Esophagus muscularis mucosa (tissue), 4 donors: ENCODE results near the gene SUMO3. TPM values are rescaled to one million over a fixed set of nuclear protein-coding genes. Genes with fewer than 3 reads are reported as not detected.
A peak's percentile ranks its signal among the peaks of the same experiment; 100 is the strongest.

Experiments
- DNase-seq: peaks from one replicate; pipeline ENCODE4 v3.0.0-alpha.2; 2017; ENCODE audit errors: extremely low spot score
- H3K27ac ChIP-seq, 4 donors: fragments of 200-600 bp; sonication (generic); replicated peaks in 1 of 4; 1 replicate in 3 of 4; 2 replicates in 1 of 4; pipeline ENCODE4 v1.5.1; 2016 to 2019; ENCODE audit warnings: mild to moderate bottlenecking in 1 of 4
- H3K27me3 ChIP-seq, 4 donors: fragments of 200-600 bp; sonication (generic); one replicate each; pipeline versions ENCODE4 v1.5.1 to v1.6.0; 2016 to 2019
- H3K36me3 ChIP-seq, 4 donors: fragments of 200-600 bp; sonication (generic); one replicate each; pipeline ENCODE4 v1.5.1; 2016 to 2019
- H3K4me1 ChIP-seq, 4 donors: fragments of 200-600 bp; sonication (generic); one replicate each; pipeline ENCODE4 v1.5.1; 2016 to 2019
- H3K4me3 ChIP-seq, 4 donors: fragments of 200-600 bp; sonication (generic); 1 replicate in 2 of 4; 2 replicates in 2 of 4; pipeline ENCODE4 v1.5.1; 2016 to 2019; ENCODE audit warnings: mild to moderate bottlenecking in 4 of 4, moderate library complexity in 1 of 4
- H3K9me3 ChIP-seq, 4 donors: fragments of 200-600 bp; sonication (generic); 1 replicate in 3 of 4; 2 replicates in 1 of 4; pipeline ENCODE4 v1.5.1; 2016 to 2019
- EP300 ChIP-seq: sonication (generic); formaldehyde crosslinking; IDR thresholded peaks from one replicate; pipeline ENCODE4 v1.6.1; 2017; ENCODE audit warnings: antibody characterized with exemption
- POLR2A ChIP-seq: fragments of 450-650 bp; IDR thresholded peaks from one replicate; pipeline ENCODE4 v1.6.1; 2017; ENCODE audit warnings: antibody characterized with exemption, moderate library complexity, mild to moderate bottlenecking, low read depth
- POLR2AphosphoS5 ChIP-seq, 2 donors: sonication (generic); formaldehyde crosslinking; IDR thresholded peaks; one replicate each; pipeline ENCODE4 v1.6.1; 2017; ENCODE audit warnings: antibody characterized with exemption in 2 of 2
- WGBS: methylation state at CpG from one replicate; pipeline ENCODE4 v1.1.5; 2018; 5-methylcytosine and 5-hydroxymethylcytosine counted together
- intact Hi-C: fragments of 100-400 bp; cut with DNase I; formaldehyde crosslinking; loops from one replicate; pipeline ENCODE4 v1.15.1; 2023
- total RNA-seq, 4 donors: library from RNA; depleted of rRNA; stranded (reverse); fragments of >200 nt; gene quantifications; one replicate each; pipeline versions ENCODE4 v1.1.0 to v1.2.1, GENCODE V29; 2016
- TF ChIP-seq, protein P1 (sequence below), 3 experiments: fragments of 200-600 bp in 2 of 3; fragments of 450-650 bp in 1 of 3; sonication (generic) in 2 of 3; IDR thresholded peaks; one replicate each; pipeline ENCODE4 v1.5.1; 2017 to 2019; ENCODE audit warnings: antibody characterized with exemption in 3 of 3, mild to moderate bottlenecking in 2 of 3, moderate library complexity in 1 of 3

The SUMO3 gene
- total RNA-seq, 4 donors from 2014 or later: 46.1 to 52.2 (median 48.6) TPM

DNA sequence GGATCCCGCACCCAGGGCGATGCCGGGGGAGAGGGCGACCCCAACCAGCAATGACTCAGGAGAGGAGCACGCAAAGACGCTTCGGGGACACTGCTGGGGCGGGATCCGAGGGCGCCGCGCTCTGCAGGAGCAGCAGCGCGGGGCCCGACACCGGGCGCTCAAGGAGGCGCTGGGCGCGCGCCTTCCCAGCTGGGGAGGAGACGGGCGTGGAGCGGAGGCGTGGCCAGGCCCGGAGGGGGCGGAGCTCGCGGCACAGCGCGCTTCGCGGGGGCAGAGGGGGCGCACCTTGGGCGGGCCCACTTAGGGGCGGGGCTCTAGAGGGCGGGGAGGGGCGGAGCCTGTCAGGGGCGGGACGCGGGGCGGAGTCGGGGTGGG lies 369 bp downstream of the SUMO3 start:
- Histone ChIP-seq H3K9me3 (peaks cover 0 to 38% (median 18%) of the 10 kb centered on the region in 4 donors), H3K27ac (peak overlapping the region; percentile 85 to 93 (median 90)), H3K27me3 (no peaks in the 10 kb centered on the region), H3K4me1 (peaks cover 24 to 46% (median 39%) of the 10 kb centered on the region in 4 donors), H3K36me3 (peaks cover 0 to 21% (median 14%) of the 10 kb centered on the region in 4 donors), H3K4me3 (peak overlapping the region; percentile 73 to 92 (median 85))
- peak; percentile 95 for DNase-seq
- no CpG with 5 or more reads among the region's 43 CpGs for WGBS
- intact Hi-C loops: loop anchor here (5.0 kb wide), 2 partner anchors 55 to 115 kb away; partner anchors contain the start of gene PTTG1IP
- TF ChIP-seq POLR2AphosphoS5 (IDR thresholded peaks at IDR 0.05): no peak
- no peak for TF ChIP-seq POLR2A
- TF ChIP-seq, protein P1, sequence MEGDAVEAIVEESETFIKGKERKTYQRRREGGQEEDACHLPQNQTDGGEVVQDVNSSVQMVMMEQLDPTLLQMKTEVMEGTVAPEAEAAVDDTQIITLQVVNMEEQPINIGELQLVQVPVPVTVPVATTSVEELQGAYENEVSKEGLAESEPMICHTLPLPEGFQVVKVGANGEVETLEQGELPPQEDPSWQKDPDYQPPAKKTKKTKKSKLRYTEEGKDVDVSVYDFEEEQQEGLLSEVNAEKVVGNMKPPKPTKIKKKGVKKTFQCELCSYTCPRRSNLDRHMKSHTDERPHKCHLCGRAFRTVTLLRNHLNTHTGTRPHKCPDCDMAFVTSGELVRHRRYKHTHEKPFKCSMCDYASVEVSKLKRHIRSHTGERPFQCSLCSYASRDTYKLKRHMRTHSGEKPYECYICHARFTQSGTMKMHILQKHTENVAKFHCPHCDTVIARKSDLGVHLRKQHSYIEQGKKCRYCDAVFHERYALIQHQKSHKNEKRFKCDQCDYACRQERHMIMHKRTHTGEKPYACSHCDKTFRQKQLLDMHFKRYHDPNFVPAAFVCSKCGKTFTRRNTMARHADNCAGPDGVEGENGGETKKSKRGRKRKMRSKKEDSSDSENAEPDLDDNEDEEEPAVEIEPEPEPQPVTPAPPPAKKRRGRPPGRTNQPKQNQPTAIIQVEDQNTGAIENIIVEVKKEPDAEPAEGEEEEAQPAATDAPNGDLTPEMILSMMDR (IDR thresholded peaks at IDR 0.05): no peak
- TF ChIP-seq EP300: no peak

DNA sequence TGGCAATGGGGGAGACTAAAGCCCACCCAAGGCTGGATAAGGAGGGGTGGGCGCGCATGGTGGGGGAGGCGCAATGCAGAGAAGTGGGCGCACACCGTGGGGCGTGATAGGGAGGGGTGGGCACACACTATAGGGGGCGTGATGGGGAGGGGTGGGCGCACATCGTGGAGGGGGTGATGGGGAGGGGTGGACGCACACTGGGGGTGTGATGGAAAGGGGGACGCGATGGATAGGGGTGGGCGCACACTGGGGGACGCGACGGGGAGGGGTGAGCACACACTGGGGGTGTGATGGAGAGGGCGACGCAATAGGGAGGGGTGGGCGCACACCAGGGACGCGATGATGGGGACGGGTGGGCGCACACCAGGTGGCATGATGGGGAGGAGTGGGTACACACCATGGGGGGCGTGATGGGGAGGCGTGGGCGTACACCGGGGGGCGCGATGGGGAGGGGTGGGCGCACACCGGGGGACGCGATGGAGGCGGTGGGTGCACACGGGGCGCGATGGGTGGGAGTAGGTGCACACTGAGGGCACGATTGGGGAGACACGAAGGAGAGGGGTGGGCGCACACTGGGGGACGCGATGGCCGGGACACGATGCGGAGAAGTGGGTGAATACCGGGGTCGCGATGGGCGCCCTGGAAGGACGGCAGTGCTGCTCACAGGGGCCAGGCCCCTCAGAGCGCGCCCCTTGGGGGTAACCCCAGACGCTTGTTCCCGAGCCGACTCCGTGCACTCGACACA lies 929 bp downstream of the SUMO3 start:
- Histone ChIP-seq H3K27me3 (no peaks in the 10 kb centered on the region), H3K4me3 (peak overlapping the region; percentile 73 to 92 (median 85)), H3K36me3 (peaks cover 0 to 25% (median 16%) of the 10 kb centered on the region in 4 donors), H3K27ac (peak overlapping the region; percentile 60 to 93 (median 90)), H3K9me3 (peaks cover 0 to 32% (median 14%) of the 10 kb centered on the region in 4 donors), H3K4me1 (peaks cover 24 to 51% (median 41%) of the 10 kb centered on the region in 4 donors)
- intact Hi-C loops: loop anchor here (5.0 kb wide), 2 partner anchors 55 to 115 kb away; partner anchors contain the start of gene PTTG1IP
- TF ChIP-seq POLR2A: no peak
- TF ChIP-seq EP300: no peak
- 63% methylated on average over 49 of the region's 57 CpGs for WGBS
- DNase-seq: no peak

DNA sequence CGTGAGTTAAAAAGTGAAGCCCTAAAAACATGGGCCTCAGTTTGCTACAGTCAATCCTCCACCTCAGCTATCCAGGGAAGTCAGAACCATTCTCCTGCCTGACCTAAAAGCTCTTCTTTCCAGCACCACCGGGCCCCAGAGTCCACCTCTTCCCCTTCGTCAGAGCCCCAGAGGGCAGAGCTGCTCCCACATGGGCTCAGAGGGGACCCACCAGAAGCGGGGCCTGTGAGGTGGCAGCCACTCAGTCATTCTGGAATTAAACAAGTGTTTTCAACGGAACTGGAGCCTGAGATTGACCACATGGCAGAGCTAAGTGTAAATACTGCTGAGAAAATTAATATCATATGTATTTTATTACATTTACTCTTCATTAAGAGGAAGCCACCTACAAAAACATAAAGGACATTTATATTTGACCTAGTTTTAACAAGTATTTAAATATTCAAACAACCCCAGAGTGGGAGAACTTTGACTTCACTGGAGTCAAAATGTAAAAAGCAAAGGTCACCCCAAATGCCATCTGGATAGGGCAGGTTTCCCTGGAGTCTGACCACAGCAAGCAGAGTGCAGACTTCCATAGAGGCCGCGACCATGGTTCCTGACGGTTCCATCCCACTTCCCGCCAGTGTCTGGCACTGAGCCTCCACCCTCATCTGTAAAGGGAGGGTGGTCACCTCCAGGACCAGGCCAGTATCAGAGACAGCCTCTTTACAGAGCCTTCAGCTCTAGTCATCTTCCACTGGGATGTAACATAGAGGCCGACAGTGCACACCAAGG lies 1.8 kb downstream of the SUMO3 start:
- peaks cover 24 to 51% (median 41%) of the 10 kb centered on the region in 4 donors for H3K4me1 ChIP-seq
- no peak for DNase-seq

DNA sequence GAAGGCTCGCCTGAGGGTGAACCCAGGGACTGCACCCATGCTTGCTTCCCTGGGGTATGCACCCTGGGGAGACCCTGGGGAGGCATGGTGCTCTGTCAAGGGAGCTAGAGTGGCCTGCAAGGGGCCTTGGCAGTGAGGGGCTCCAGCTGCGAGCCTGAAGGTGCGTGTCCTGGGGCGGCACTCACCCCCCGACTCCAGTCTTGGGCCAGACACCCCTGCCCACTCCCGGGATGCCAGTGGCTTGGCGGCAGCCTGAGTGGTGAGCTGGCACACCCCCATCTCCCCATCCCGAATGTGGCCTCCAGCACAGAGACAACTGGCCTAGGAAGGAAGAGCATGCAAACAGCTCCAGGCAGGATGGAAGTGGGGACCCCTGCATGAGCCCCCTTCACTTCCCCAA lies 2.6 kb downstream of the SUMO3 start:
- WGBS: 67% methylated on average over 4 of the region's 8 CpGs
- intact Hi-C loops: loop anchor here (5.0 kb wide), 2 partner anchors 57 to 117 kb away; partner anchors contain the start of gene PTTG1IP
- DNase-seq: no peak
- Histone ChIP-seq H3K4me3 (no peak overlapping the region), H3K36me3 (peaks cover 0 to 40% (median 27%) of the 10 kb centered on the region in 4 donors), H3K4me1 (peaks cover 24 to 51% (median 41%) of the 10 kb centered on the region in 4 donors), H3K27me3 (no peaks in the 10 kb centered on the region), H3K9me3 (peaks cover 0 to 16% (median 7%) of the 10 kb centered on the region in 4 donors), H3K27ac (no peak overlapping the region)
- TF ChIP-seq, protein P1 (IDR thresholded peaks at IDR 0.05): no peak
- TF ChIP-seq POLR2AphosphoS5 (IDR thresholded peaks at IDR 0.05) (no peak), EP300 (no peak), POLR2A (no peak)

More for the DNA sequence above, 1.8 kb downstream of the SUMO3 start:
- peaks cover 0 to 32% (median 20%) of the 10 kb centered on the region in 4 donors for H3K36me3 ChIP-seq
- intact Hi-C loops: loop anchor here (5.0 kb wide), 2 partner anchors 56 to 116 kb away; partner anchors contain the start of gene PTTG1IP
- 70% methylated on average over 10 of the region's 10 CpGs for WGBS
- TF ChIP-seq POLR2AphosphoS5 (IDR thresholded peaks at IDR 0.05): no peak
- TF ChIP-seq, protein P1 (IDR thresholded peaks at IDR 0.05): no peak
- H3K27ac ChIP-seq: peak overlapping the region in 1 of 4 donors; percentile 30
- H3K9me3 ChIP-seq: peaks cover 0 to 24% (median 9%) of the 10 kb centered on the region in 4 donors
- H3K4me3 ChIP-seq: no peak overlapping the region
- H3K27me3 ChIP-seq: no peaks in the 10 kb centered on the region
